Activated CD8-positive, alpha-beta T cell treated with anti-CD3 and anti-CD28 coated beads, Interleukin-2, amount 10 ng/mL, durations not matched to agents 7 days and 5 days (primary cell): ENCODE results near the gene CUBN. TPM values are rescaled to one million over a fixed set of nuclear protein-coding genes. Genes with fewer than 3 reads are reported as not detected.
A peak's percentile ranks its signal among the peaks of the same experiment; 100 is the strongest.

Experiments
- ATAC-seq: fragments of 150-1000 bp; cut with Tn5 transposase; one replicate; pipeline ENCODE4 v1.10.0; 2021; ENCODE audit warnings: moderate library complexity
- CTCF ChIA-PET: fragments of 350-600 bp; sonication (Branson Sonifier 250); formaldehyde crosslinking; loops from one replicate; lab custom pipeline; 2021; ENCODE audit warnings: antibody characterized with exemption; lab: Charles Lee
- POLR2A ChIA-PET: fragments of 350-600 bp; sonication (Branson Sonifier 250); formaldehyde crosslinking; loops from one replicate; lab custom pipeline; 2021; ENCODE audit warnings: antibody characterized with exemption; lab: Charles Lee
- DNase-seq: peaks from one replicate; pipeline ENCODE4 v3.0.0-alpha.2; 2020
- H3K27ac Mint-ChIP-seq: one replicate; pipeline ENCODE4 v1.8.0; 2021; ENCODE audit warnings: mild to moderate bottlenecking, mixed read lengths
- H3K27me3 Mint-ChIP-seq: one replicate; pipeline ENCODE4 v1.8.0; 2021; ENCODE audit warnings: low read depth, mixed read lengths
- H3K36me3 Mint-ChIP-seq: one replicate; pipeline ENCODE4 v1.8.0; 2021; ENCODE audit warnings: low read depth, mixed read lengths
- H3K4me1 Mint-ChIP-seq: one replicate; pipeline ENCODE4 v1.8.0; 2021; ENCODE audit warnings: low read depth, mixed read lengths
- H3K4me3 Mint-ChIP-seq: one replicate; pipeline ENCODE4 v1.8.0; 2021; ENCODE audit warnings: mild to moderate bottlenecking, mixed read lengths
- H3K9me3 Mint-ChIP-seq: one replicate; pipeline ENCODE4 v1.8.0; 2022; ENCODE audit warnings: mixed read lengths; ENCODE audit not compliant: insufficient read depth
- total RNA-seq, 2 experiments: library from RNA; stranded (reverse); gene quantifications; one replicate each; pipeline ENCODE4 v1.2.3, GENCODE V29; 2021

Gene CUBN
- total RNA-seq, 2 experiments from 2014 or later, result 0.68 to 1.2 TPM

GRCh38 chr10:16950656-16951601, 178.7 kb downstream of the CUBN start:
- no peak for DNase-seq
- no peak for ATAC-seq
- Mint-ChIP-seq H3K27ac (no peak overlapping the region), H3K4me1 (peaks cover 23% of the 10 kb centered on the region), H3K9me3 (no peaks in the 10 kb centered on the region), H3K4me3 (no peak overlapping the region), H3K36me3 (no peaks in the 10 kb centered on the region), H3K27me3 (no peaks in the 10 kb centered on the region)
- ChIA-PET CTCF (interaction anchor here (0.7 kb wide), 1 partner anchor 255 kb away, joined by 3 read pairs; no protein-coding TSS in a partner anchor), POLR2A (no interaction called here)

- ChIA-PET POLR2A (no interaction called here), CTCF (no interaction called here)
- Mint-ChIP-seq H3K36me3 (no peaks in the 10 kb centered on the region), H3K27ac (no peak overlapping the region), H3K4me1 (peaks cover 24% of the 10 kb centered on the region), H3K4me3 (no peak overlapping the region), H3K9me3 (no peaks in the 10 kb centered on the region), H3K27me3 (no peaks in the 10 kb centered on the region)
- DNase-seq, result no peak
- ATAC-seq, result no peak
These were observed 179.8 kb downstream of the CUBN start for GRCh38 chr10:16949816-16950215.

- peak; percentile 34 for DNase-seq
- Mint-ChIP-seq H3K4me1 (peaks cover 24% of the 10 kb centered on the region), H3K9me3 (no peaks in the 10 kb centered on the region), H3K4me3 (no peak overlapping the region), H3K36me3 (no peaks in the 10 kb centered on the region), H3K27ac (no peak overlapping the region), H3K27me3 (no peaks in the 10 kb centered on the region)
- ChIA-PET CTCF (interaction anchor here (0.6 kb wide), 1 partner anchor 166 kb away, joined by 4 read pairs; no protein-coding TSS in a partner anchor), POLR2A (no interaction called here)
- peak; percentile 80 for ATAC-seq
These were observed 181.2 kb downstream of the CUBN start for GRCh38 chr10:16948361-16948760.

DNA sequence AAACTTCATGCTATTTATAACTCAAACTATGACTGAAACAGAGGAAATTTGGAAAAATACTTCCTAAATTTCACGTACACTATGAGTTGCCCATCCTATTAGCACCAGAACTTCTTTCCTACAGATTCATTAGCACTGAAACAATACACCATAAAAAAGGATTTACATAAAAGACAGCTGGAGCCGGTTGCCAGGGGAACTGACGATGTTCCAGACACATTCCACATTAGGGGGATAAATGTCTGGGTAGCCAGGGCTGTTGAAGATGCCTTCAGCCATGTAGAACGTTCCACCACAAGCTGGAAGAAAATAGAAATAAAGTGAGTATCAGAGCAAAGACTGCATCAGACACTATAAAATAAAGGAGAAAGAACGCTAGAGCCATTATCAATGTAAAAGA, 182.5 kb downstream of the CUBN start:
- Mint-ChIP-seq H3K36me3 (no peaks in the 10 kb centered on the region), H3K9me3 (no peaks in the 10 kb centered on the region), H3K4me1 (peaks cover 16% of the 10 kb centered on the region), H3K27me3 (no peaks in the 10 kb centered on the region), H3K4me3 (no peak overlapping the region), H3K27ac (no peak overlapping the region)
- POLR2A ChIA-PET, result no interaction called here
- CTCF ChIA-PET, result interaction anchor here (0.7 kb wide), 1 partner anchor 173 kb away, joined by 3 read pairs; no protein-coding TSS in a partner anchor
- ATAC-seq (no peak), DNase-seq (no peak)

- CTCF ChIA-PET, result no interaction called here
- no peak overlapping the region for H3K27ac Mint-ChIP-seq
These were observed 184.0 kb downstream of the CUBN start for GRCh38 chr10:16945593-16945992.

DNA sequence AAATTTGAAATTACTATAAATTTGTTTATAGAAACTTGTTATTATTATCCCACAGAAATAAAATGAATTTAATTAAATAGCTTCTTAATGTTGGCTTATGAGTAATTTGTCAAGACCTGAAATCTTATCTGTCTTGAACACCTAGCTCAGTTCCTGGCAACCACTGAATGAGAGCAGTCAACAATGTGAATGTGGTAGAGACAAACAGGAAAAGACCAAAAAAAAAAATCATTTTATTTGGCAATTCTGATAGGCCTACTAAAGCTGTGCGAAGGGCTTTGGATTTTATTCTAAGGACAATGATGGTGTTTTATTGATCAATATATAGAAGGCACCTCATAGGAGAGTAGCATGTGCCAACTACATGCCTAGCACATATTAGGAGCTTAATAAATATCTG, 184.6 kb downstream of the CUBN start:
- no peak for ATAC-seq
- no peak for DNase-seq

More at GRCh38 chr10:16945593-16945992, 184.0 kb downstream of the CUBN start:
- peaks cover 6% of the 10 kb centered on the region for H3K4me1 Mint-ChIP-seq
- POLR2A ChIA-PET, result interaction anchor here (1.4 kb wide), 1 partner anchor 286 kb away, joined by 4 read pairs; no protein-coding TSS in a partner anchor
- no peak overlapping the region for H3K4me3 Mint-ChIP-seq
- no peaks in the 10 kb centered on the region for H3K36me3 Mint-ChIP-seq
- DNase-seq (no peak), ATAC-seq (no peak)
- no peaks in the 10 kb centered on the region for H3K9me3 Mint-ChIP-seq
- H3K27me3 Mint-ChIP-seq, result no peaks in the 10 kb centered on the region

DNA sequence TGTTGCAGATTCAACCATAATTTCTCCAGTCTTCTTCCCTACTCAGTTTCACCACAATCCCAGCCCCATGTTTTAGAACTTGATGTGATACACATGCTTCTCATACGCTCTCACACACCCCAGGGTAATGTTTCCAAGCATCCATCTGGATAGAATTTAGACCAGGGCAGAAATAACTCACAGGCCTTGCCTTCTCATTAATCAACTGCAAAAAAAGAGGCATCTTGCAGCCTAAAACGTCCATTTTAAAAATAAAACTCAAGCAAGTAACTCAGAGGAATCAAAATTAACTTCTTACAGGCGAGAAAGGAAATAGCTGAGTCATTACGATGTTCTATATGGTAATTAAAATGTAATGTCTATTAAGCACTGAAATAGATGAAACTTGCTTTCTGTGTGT, 185.2 kb downstream of the CUBN start:
- no peaks in the 10 kb centered on the region for H3K36me3 Mint-ChIP-seq
- DNase-seq (no peak), ATAC-seq (no peak)
- no peak overlapping the region for H3K27ac Mint-ChIP-seq
- no peaks in the 10 kb centered on the region for H3K9me3 Mint-ChIP-seq
- H3K4me3 Mint-ChIP-seq, result no peak overlapping the region
- ChIA-PET POLR2A (interaction anchor here (1.4 kb wide), 1 partner anchor 287 kb away, joined by 4 read pairs; no protein-coding TSS in a partner anchor), CTCF (interaction anchor here (1.2 kb wide), 1 partner anchor 42 kb away, joined by 3 read pairs; no protein-coding TSS in a partner anchor)
- no peaks in the 10 kb centered on the region for H3K27me3 Mint-ChIP-seq
- H3K4me1 Mint-ChIP-seq, result peaks cover 6% of the 10 kb centered on the region

More for the DNA sequence above, 184.6 kb downstream of the CUBN start:
- no peaks in the 10 kb centered on the region for H3K9me3 Mint-ChIP-seq
- ChIA-PET POLR2A (interaction anchor here (1.4 kb wide), 1 partner anchor 286 kb away, joined by 4 read pairs; no protein-coding TSS in a partner anchor), CTCF (interaction anchor here (1.2 kb wide), 1 partner anchor 42 kb away, joined by 3 read pairs; no protein-coding TSS in a partner anchor)
- H3K27ac Mint-ChIP-seq, result no peak overlapping the region
- H3K4me3 Mint-ChIP-seq, result no peak overlapping the region
- no peaks in the 10 kb centered on the region for H3K36me3 Mint-ChIP-seq
- peaks cover 6% of the 10 kb centered on the region for H3K4me1 Mint-ChIP-seq
- no peaks in the 10 kb centered on the region for H3K27me3 Mint-ChIP-seq

DNA sequence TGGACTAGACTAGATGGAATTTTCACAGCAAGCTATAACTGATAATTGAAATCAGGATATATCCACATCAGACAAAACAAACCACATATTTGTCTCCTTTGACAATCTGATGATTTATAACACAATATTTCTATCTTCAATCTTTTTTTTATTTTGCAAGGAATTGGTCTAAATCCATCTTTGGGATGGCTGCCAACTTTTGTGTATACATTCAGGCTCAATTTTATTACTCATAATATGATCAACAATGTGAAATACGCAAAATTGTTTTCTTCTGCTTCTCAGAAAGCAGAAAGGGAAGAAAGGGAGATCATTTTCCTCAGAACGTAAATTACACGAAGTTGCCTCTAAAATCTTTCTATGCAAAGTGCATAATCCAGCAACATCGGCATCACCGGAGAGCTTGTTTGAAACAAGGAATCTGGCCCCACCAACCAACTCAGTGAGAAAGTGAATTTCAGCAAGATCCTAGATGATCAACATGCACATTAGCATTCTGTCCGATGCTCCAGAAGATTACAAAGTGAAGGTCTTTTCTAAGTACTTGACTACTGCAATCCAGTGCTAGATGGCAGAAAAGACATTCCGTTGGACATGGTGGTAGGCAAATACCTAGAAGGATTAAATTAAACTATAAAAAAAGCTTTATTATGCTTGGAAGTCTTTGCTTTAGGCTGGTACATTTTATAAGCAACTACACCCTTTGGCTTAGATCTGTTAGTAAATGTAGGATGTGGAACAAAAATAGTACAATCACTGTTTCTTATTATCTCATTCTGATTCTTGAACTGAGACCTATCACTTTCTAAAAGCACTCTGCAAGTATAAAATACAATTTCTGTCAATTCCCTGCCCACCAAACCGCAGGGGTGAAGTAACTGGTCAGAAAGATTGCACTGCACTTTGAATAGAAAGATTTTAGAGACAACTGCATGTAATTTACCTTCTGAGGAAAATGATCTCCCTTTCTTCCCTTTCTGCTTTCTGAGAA, 186.0 kb downstream of the CUBN start:
- CTCF ChIA-PET, result interaction anchor here (1.2 kb wide), 1 partner anchor 43 kb away, joined by 3 read pairs; no protein-coding TSS in a partner anchor
- no peak for ATAC-seq
- no peaks in the 10 kb centered on the region for H3K9me3 Mint-ChIP-seq

DNA sequence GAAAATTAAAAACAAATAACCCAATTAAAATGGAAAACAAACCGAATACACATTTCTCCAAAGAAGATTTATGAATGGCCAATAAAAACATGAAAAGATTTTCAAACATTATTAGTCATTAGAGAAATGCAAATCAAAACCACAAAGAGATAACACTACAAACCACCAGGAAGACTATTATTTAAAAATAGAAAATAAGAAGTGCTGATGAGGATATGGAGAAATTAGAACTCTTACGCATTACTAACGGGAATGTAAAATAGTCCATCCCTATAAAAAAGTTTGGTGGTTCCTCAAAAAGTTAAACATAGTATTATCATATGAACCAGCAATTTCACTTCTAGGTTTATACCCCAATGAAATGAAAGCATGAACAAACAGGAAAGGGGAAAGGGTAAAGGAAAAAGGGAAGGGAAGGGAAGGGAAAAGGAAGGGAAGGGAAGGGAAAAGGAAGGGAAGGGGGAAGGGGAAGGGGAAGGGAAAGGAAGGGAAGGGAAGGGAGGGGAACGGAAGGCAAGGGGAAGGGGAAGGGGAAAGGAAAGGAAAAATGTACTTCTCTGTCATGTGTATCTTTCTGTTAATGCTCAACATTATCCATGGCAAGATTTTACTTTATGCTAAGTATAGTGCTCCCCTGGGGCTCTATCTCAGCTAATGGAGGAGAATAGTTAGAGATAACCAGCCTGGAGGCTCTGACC, 187.1 kb downstream of the CUBN start:
- Mint-ChIP-seq H3K4me3 (no peak overlapping the region), H3K36me3 (no peaks in the 10 kb centered on the region), H3K9me3 (no peaks in the 10 kb centered on the region), H3K27me3 (no peaks in the 10 kb centered on the region), H3K27ac (no peak overlapping the region), H3K4me1 (peaks cover 2% of the 10 kb centered on the region)
- ATAC-seq, result no peak
- ChIA-PET POLR2A (no interaction called here), CTCF (no interaction called here)
- DNase-seq, result no peak

More for the DNA sequence above, 186.0 kb downstream of the CUBN start:
- Mint-ChIP-seq H3K4me1 (peaks cover 6% of the 10 kb centered on the region), H3K36me3 (no peaks in the 10 kb centered on the region), H3K4me3 (no peak overlapping the region), H3K27me3 (no peaks in the 10 kb centered on the region), H3K27ac (no peak overlapping the region)
- POLR2A ChIA-PET, result no interaction called here
- no peak for DNase-seq

- Mint-ChIP-seq H3K4me3 (no peak overlapping the region), H3K27me3 (no peaks in the 10 kb centered on the region), H3K9me3 (no peaks in the 10 kb centered on the region), H3K4me1 (peaks cover 2% of the 10 kb centered on the region), H3K36me3 (no peaks in the 10 kb centered on the region), H3K27ac (no peak overlapping the region)
- no peak for ATAC-seq
- ChIA-PET POLR2A (no interaction called here), CTCF (no interaction called here)
- DNase-seq, result no peak
These were observed 187.7 kb downstream of the CUBN start for GRCh38 chr10:16941870-16942269.

GRCh38 chr10:16941067-16941466, 188.5 kb downstream of the CUBN start:
- H3K27ac Mint-ChIP-seq, result no peak overlapping the region
- ChIA-PET CTCF (no interaction called here), POLR2A (no interaction called here)
- H3K27me3 Mint-ChIP-seq, result no peaks in the 10 kb centered on the region
- ATAC-seq (no peak), DNase-seq (no peak)
- H3K9me3 Mint-ChIP-seq, result no peaks in the 10 kb centered on the region
- peaks cover 2% of the 10 kb centered on the region for H3K4me1 Mint-ChIP-seq
- no peaks in the 10 kb centered on the region for H3K36me3 Mint-ChIP-seq
- H3K4me3 Mint-ChIP-seq, result no peak overlapping the region
